ENCODE data around the gene RIPPLY1.

DNA sequence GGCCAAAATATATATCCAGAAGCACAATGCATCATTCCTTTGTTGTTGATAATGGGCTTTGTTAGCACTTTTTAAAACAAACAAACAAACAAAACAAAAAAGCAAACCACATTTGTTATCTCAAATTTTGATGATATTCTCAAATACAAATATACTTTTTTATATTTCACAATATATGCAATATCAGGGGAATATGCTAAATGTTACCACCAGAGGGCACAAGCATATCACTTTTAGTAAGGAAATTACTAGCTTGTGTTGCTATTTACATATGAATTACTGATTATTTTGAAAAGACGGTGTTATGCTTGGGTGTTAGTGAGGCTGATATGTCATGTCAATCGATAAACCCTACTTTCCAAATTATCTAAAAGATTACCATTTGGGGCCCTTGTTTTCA is 29.1 kb downstream of the RIPPLY1 start:
- TF ChIP-seq, protein P1, sequence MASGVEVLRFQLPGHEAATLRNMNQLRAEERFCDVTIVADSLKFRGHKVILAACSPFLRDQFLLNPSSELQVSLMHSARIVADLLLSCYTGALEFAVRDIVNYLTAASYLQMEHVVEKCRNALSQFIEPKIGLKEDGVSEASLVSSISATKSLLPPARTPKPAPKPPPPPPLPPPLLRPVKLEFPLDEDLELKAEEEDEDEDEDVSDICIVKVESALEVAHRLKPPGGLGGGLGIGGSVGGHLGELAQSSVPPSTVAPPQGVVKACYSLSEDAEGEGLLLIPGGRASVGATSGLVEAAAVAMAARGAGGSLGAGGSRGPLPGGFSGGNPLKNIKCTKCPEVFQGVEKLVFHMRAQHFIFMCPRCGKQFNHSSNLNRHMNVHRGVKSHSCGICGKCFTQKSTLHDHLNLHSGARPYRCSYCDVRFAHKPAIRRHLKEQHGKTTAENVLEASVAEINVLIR (CRISPR knock-in tag; IDR thresholded peaks at IDR 0.05), result no peak
- TF ChIP-seq, protein P2, sequence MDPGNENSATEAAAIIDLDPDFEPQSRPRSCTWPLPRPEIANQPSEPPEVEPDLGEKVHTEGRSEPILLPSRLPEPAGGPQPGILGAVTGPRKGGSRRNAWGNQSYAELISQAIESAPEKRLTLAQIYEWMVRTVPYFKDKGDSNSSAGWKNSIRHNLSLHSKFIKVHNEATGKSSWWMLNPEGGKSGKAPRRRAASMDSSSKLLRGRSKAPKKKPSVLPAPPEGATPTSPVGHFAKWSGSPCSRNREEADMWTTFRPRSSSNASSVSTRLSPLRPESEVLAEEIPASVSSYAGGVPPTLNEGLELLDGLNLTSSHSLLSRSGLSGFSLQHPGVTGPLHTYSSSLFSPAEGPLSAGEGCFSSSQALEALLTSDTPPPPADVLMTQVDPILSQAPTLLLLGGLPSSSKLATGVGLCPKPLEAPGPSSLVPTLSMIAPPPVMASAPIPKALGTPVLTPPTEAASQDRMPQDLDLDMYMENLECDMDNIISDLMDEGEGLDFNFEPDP (CRISPR knock-in tag; IDR thresholded peaks at IDR 0.05), result no peak
- no peak for TF ChIP-seq BRCA1 (IDR thresholded peaks at IDR 0.05)
- no peak for TF ChIP-seq BRCA1 (CRISPR knock-in tag; IDR thresholded peaks at IDR 0.05)
- no peak for TF ChIP-seq XRCC5 (IDR thresholded peaks at IDR 0.05; ENCODE audit: low read depth, low read length)
- no peak for TF ChIP-seq PTBP1 (IDR thresholded peaks at IDR 0.05; ENCODE audit: low read depth, low read length)
- TF ChIP-seq SMARCA4 (IDR thresholded peaks at IDR 0.05), result no peak
